ENCODE measurements around the gene ARHGEF28. TPM values are rescaled to one million over a fixed set of nuclear protein-coding genes. Genes with fewer than 3 reads are reported as not detected.

The ARHGEF28 gene
- polyA plus RNA-seq, 3 donors: not detected

GRCh38 chr5:73718762-73719161 is 92.8 kb downstream of the ARHGEF28 start:
- Histone ChIP-seq H3K9ac (ENCODE audit: insufficient read depth, low read length, poor library complexity, severe bottlenecking) (no peak overlapping the region), H2AFZ (ENCODE audit: insufficient read depth, low read depth, low read length, poor library complexity, severe bottlenecking) (peak overlapping the region; percentile 7), H3K9me3 (replicated peaks in 1 of 2; ENCODE audit: control insufficient read depth in 1 of 2, insufficient read depth in 1 of 2, low read length in 2 of 2) (no peaks in the 10 kb centered on the region), H3K36me3 (replicated peaks in 1 of 2; ENCODE audit: control insufficient read depth in 1 of 2, insufficient read depth in 2 of 2, low read length in 2 of 2) (no peaks in the 10 kb centered on the region), H3K4me3 (replicated peaks in 1 of 3; ENCODE audit: low read depth in 2 of 3, low read length in 3 of 3) (no peak overlapping the region), H4K20me1 (ENCODE audit: insufficient read depth, low read length) (no peaks in the 10 kb centered on the region), H3K4me2 (replicated peaks; ENCODE audit: extremely low read depth, low read length, poor library complexity, severe bottlenecking) (no peak overlapping the region), H3K4me1 (ENCODE audit: control insufficient read depth in 1 of 2, insufficient read depth in 2 of 2, low read length in 2 of 2) (no peaks in the 10 kb centered on the region), H3K27ac (ENCODE audit: low read depth in 1 of 2, low read length in 2 of 2) (no peak overlapping the region), H3K79me2 (ENCODE audit: insufficient read depth, low read length) (no peaks in the 10 kb centered on the region), H3K27me3 (ENCODE audit: control insufficient read depth in 2 of 2, insufficient read depth in 2 of 2, low read length in 2 of 2) (no peaks in the 10 kb centered on the region)
- Mint-ChIP-seq H3K36me3 (no peaks in the 10 kb centered on the region), H3K27ac (no peak overlapping the region), H3K4me1 (no peaks in the 10 kb centered on the region), H3K27me3 (ENCODE audit: low read depth in 3 of 3) (peaks cover 1 to 3% (median 1%) of the 10 kb centered on the region in 3 donors), H3K9me3 (no peaks in the 10 kb centered on the region), H3K4me3 (no peak overlapping the region)
- no peak for DNase-seq
- 83% methylated on average over 3 of the region's 3 CpGs for WGBS (ENCODE audit: insufficient coverage)
- intact Hi-C loops (cut with micrococcal nuclease): no loop called here
- no peak for TF ChIP-seq CTCF (IDR thresholded peaks at IDR 0.05)

- H3K4me1 ChIP-seq (ENCODE audit: control insufficient read depth in 1 of 2, insufficient read depth in 2 of 2, low read length in 2 of 2): no peaks in the 10 kb centered on the region
- no peak for DNase-seq
- no peak for TF ChIP-seq CTCF (IDR thresholded peaks at IDR 0.05)
- Mint-ChIP-seq H3K36me3 (no peaks in the 10 kb centered on the region), H3K27me3 (ENCODE audit: low read depth in 3 of 3) (peaks cover 0 to 3% (median 1%) of the 10 kb centered on the region in 3 donors), H3K4me1 (no peaks in the 10 kb centered on the region), H3K4me3 (no peak overlapping the region), H3K9me3 (no peaks in the 10 kb centered on the region), H3K27ac (no peak overlapping the region)
- no peaks in the 10 kb centered on the region for H3K36me3 ChIP-seq (replicated peaks in 1 of 2; ENCODE audit: control insufficient read depth in 1 of 2, insufficient read depth in 2 of 2, low read length in 2 of 2)
- H3K4me2 ChIP-seq (replicated peaks; ENCODE audit: extremely low read depth, low read length, poor library complexity, severe bottlenecking): no peak overlapping the region
- no peak overlapping the region for H2AFZ ChIP-seq (ENCODE audit: insufficient read depth, low read depth, low read length, poor library complexity, severe bottlenecking)
- H3K27ac ChIP-seq (ENCODE audit: low read depth in 1 of 2, low read length in 2 of 2): no peak overlapping the region
- H3K9me3 ChIP-seq (replicated peaks in 1 of 2; ENCODE audit: control insufficient read depth in 1 of 2, insufficient read depth in 1 of 2, low read length in 2 of 2): no peaks in the 10 kb centered on the region
- H3K79me2 ChIP-seq (ENCODE audit: insufficient read depth, low read length): no peaks in the 10 kb centered on the region
- WGBS (ENCODE audit: insufficient coverage): no CpG with 5 or more reads among the region's 3 CpGs
- no peak overlapping the region for H3K9ac ChIP-seq (ENCODE audit: insufficient read depth, low read length, poor library complexity, severe bottlenecking)
- H3K27me3 ChIP-seq (ENCODE audit: control insufficient read depth in 2 of 2, insufficient read depth in 2 of 2, low read length in 2 of 2): no peaks in the 10 kb centered on the region
- H3K4me3 ChIP-seq (replicated peaks in 1 of 3; ENCODE audit: low read depth in 2 of 3, low read length in 3 of 3): no peak overlapping the region
- no peaks in the 10 kb centered on the region for H4K20me1 ChIP-seq (ENCODE audit: insufficient read depth, low read length)
- intact Hi-C loops (cut with micrococcal nuclease): no loop called here
Measured at GRCh38 chr5:73719632-73720031, 93.6 kb downstream of the ARHGEF28 start.

Data from CD14-positive monocyte (primary cell).